Panc1 (cell line): ENCODE data around the gene LILRA2.

Source experiments
- CTCF ChIP-seq: fragments of 450-650 bp; IDR thresholded peaks from 2 replicates; pipeline ENCODE4 v1.5.1; 2017; ENCODE audit warnings: mild to moderate bottlenecking
- POLR2AphosphoS5 ChIP-seq: IDR thresholded peaks from 2 replicates; pipeline ENCODE4 v1.6.1; 2012; ENCODE audit warnings: mild to moderate bottlenecking, low read depth, low read length, moderate library complexity
- TCF7L2 ChIP-seq: IDR thresholded peaks from 2 replicates; pipeline ENCODE4 v1.6.1; 2011; ENCODE audit warnings: mild to moderate bottlenecking, low read depth, low read length, inconsistent platforms

GRCh38 chr19:54548806-54549205 lies 24.8 kb upstream of the LILRA2 start:
- TF ChIP-seq CTCF = no peak
- no peak for TF ChIP-seq POLR2AphosphoS5
- no peak for TF ChIP-seq TCF7L2
